ENCODE data around the gene SLC44A2.

- TF ChIP-seq POLR2AphosphoS5 (IDR thresholded peaks at IDR 0.05; ENCODE audit: low read depth, low read length) (no peak; the same call in none of the 2 replicates), TAF1 (IDR thresholded peaks at IDR 0.05; ENCODE audit: borderline replicate concordance, low read depth, low read length) (no peak), POLR2A (IDR thresholded peaks at IDR 0.05; ENCODE audit: low read depth, low read length) (peak; percentile 50)
Measured at GRCh38 chr19:10682397-10683063, 57.2 kb downstream of the SLC44A2 start.
